Activated naive CD4-positive, alpha-beta T cell treated with anti-CD3 and anti-CD28 coated beads, Interleukin-2, amount 10 ng/mL, durations not matched to agents 7 days and 5 days (primary cell): ENCODE data around the gene FXYD4.

Source experiments
- CTCF ChIA-PET: fragments of 350-600 bp; sonication (Branson Sonifier 250); formaldehyde crosslinking; loops from one replicate; lab custom pipeline; 2021; ENCODE audit warnings: antibody characterized with exemption; lab: Charles Lee
- DNase-seq: peaks from one replicate; pipeline ENCODE4 v3.0.0-alpha.2; 2020
- H3K27ac Mint-ChIP-seq: one replicate; pipeline ENCODE4 v1.8.0; 2021; ENCODE audit warnings: mild to moderate bottlenecking, moderate library complexity, mixed read lengths
- H3K27me3 Mint-ChIP-seq: one replicate; pipeline ENCODE4 v1.8.0; 2021; ENCODE audit warnings: mild to moderate bottlenecking, mixed read lengths
- H3K36me3 Mint-ChIP-seq: one replicate; pipeline ENCODE4 v1.8.0; 2021; ENCODE audit warnings: mixed read lengths
- H3K4me1 Mint-ChIP-seq: one replicate; pipeline ENCODE4 v1.8.0; 2021; ENCODE audit warnings: mixed read lengths
- H3K4me3 Mint-ChIP-seq: one replicate; pipeline ENCODE4 v1.8.0; 2021; ENCODE audit warnings: mild to moderate bottlenecking, moderate library complexity, mixed read lengths
- H3K9me3 Mint-ChIP-seq: one replicate; pipeline ENCODE4 v1.8.0; 2021; ENCODE audit warnings: mixed read lengths

Gene FXYD4

DNA sequence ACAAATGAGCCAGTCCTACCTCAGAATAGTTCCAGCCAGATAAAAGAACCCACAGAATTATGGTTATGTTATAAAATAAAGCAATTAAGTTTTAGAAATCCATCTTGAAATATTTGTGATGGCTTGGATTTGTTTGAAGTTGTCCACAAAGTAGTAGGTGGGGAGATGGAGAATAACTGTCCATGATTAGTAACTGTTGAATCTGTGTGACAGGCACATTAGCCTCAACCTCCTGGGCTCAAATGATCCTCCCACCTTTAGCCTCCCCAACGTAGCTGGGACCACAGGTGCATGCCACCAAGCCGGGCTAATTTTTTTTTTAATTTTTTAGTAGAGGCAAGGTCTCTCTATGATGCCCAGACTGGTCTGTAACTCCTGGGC is 27.5 kb downstream of the FXYD4 start:
- no peak for DNase-seq
- Mint-ChIP-seq H3K36me3 (peaks cover 72% of the 10 kb centered on the region), H3K4me1 (peaks cover 76% of the 10 kb centered on the region), H3K9me3 (no peaks in the 10 kb centered on the region), H3K4me3 (peak overlapping the region; percentile 84), H3K27ac (peak overlapping the region; percentile 91), H3K27me3 (no peaks in the 10 kb centered on the region)
- CTCF ChIA-PET = no interaction called here

- Mint-ChIP-seq H3K4me3 (peak overlapping the region; percentile 84), H3K27ac (peak overlapping the region; percentile 91), H3K36me3 (peaks cover 72% of the 10 kb centered on the region), H3K27me3 (no peaks in the 10 kb centered on the region), H3K4me1 (peaks cover 76% of the 10 kb centered on the region), H3K9me3 (no peaks in the 10 kb centered on the region)
- DNase-seq = no peak
- CTCF ChIA-PET = interaction anchor here (1.1 kb wide), 1 partner anchor 53 kb away, joined by 3 read pairs; no protein-coding TSS in a partner anchor
These were observed 28.2 kb downstream of the FXYD4 start for GRCh38 chr10:43399320-43400310.

DNA sequence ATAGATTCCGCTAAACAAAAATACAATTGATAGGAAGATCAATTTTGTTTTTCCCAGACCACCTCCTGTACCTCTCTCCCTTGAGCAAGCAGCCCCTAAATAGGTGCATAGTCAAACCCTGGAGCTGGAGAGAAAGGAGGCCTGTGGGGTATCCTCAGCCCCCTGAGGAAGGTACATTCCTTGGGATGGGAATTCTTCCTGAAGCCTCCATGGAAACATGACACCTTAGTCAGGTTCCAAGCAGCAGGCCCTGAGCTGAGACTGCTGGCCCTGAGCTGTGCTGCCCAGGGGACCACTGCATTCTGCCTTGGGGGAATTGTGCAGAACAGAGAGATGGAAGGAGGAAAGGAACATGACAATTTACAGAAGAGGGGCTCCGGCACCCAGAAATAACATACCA is 30.2 kb downstream of the FXYD4 start:
- H3K4me1 Mint-ChIP-seq = peaks cover 68% of the 10 kb centered on the region
- peak overlapping the region; percentile 27 for H3K4me3 Mint-ChIP-seq
- no peaks in the 10 kb centered on the region for H3K9me3 Mint-ChIP-seq
- no peaks in the 10 kb centered on the region for H3K27me3 Mint-ChIP-seq
- peak overlapping the region; percentile 53 for H3K27ac Mint-ChIP-seq
- CTCF ChIA-PET = interaction anchor here (0.7 kb wide), 1 partner anchor 27 kb away, joined by 5 read pairs; no protein-coding TSS in a partner anchor
- DNase-seq = no peak
- H3K36me3 Mint-ChIP-seq = peaks cover 66% of the 10 kb centered on the region

DNA sequence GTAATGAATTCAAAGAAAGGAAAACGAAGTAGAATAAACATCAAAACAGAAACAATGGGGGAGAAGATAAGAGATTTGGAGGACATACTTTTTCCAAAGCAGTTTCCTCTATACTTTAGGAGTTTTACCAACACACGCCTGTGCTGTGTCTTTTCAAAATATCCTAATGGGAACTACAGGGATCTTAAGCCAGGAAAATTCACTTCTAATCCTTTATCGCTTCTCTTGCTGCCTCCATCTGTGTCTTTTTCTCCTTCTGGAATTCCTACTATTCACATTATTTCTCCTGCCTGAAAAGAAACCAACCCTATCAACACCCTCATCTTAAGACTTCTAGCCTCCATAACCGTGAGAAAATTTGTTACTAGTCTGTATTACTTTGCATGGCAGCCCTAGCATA is 30.7 kb downstream of the FXYD4 start:
- CTCF ChIA-PET = no interaction called here

GRCh38 chr10:43402880-43403452 is 31.5 kb downstream of the FXYD4 start:
- Mint-ChIP-seq H3K4me3 (peak overlapping the region; percentile 99), H3K27me3 (no peaks in the 10 kb centered on the region), H3K36me3 (peaks cover 65% of the 10 kb centered on the region), H3K9me3 (no peaks in the 10 kb centered on the region), H3K27ac (peak overlapping the region; percentile 92), H3K4me1 (peaks cover 64% of the 10 kb centered on the region)
- CTCF ChIA-PET = no interaction called here
- DNase-seq = no peak

More for the DNA sequence above, 30.7 kb downstream of the FXYD4 start:
- H3K9me3 Mint-ChIP-seq = no peaks in the 10 kb centered on the region
- H3K4me1 Mint-ChIP-seq = peaks cover 67% of the 10 kb centered on the region
- DNase-seq = no peak
- H3K36me3 Mint-ChIP-seq = peaks cover 66% of the 10 kb centered on the region
- peak overlapping the region; percentile 27 for H3K4me3 Mint-ChIP-seq
- H3K27me3 Mint-ChIP-seq = no peaks in the 10 kb centered on the region
- peak overlapping the region; percentile 53 for H3K27ac Mint-ChIP-seq

GRCh38 chr10:43403911-43404703 is 32.7 kb downstream of the FXYD4 start:
- H3K4me3 Mint-ChIP-seq = peak overlapping the region; percentile 99
- peaks cover 65% of the 10 kb centered on the region for H3K36me3 Mint-ChIP-seq
- H3K9me3 Mint-ChIP-seq = no peaks in the 10 kb centered on the region
- H3K4me1 Mint-ChIP-seq = peaks cover 55% of the 10 kb centered on the region
- CTCF ChIA-PET = no interaction called here
- no peaks in the 10 kb centered on the region for H3K27me3 Mint-ChIP-seq
- no peak for DNase-seq
- H3K27ac Mint-ChIP-seq = peak overlapping the region; percentile 92

DNA sequence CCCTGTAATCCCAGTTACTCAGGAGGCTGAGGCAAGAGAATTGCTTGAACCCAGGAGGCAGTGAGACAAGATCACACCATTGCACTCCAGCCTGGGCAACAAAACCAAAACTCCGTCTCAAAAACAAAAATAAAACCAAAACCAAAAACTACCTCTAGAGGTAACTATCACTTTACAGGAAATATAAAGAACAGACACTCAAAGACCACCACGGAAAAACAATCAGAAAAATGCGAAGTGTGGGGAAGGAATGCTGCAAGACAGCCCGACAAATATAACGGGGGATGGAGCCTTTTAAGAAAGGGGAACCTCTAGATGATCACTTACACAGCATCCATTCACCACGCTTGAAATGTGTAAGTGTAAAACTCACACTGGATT is 33.3 kb downstream of the FXYD4 start:
- H3K36me3 Mint-ChIP-seq = peaks cover 63% of the 10 kb centered on the region
- H3K9me3 Mint-ChIP-seq = no peaks in the 10 kb centered on the region
- H3K27me3 Mint-ChIP-seq = no peaks in the 10 kb centered on the region
- H3K27ac Mint-ChIP-seq = peak overlapping the region; percentile 92
- peak overlapping the region; percentile 99 for H3K4me3 Mint-ChIP-seq
- peak; percentile 42 for DNase-seq
- CTCF ChIA-PET = interaction anchor here (0.7 kb wide), 1 partner anchor 49 kb away, joined by 3 read pairs; no protein-coding TSS in a partner anchor
- peaks cover 50% of the 10 kb centered on the region for H3K4me1 Mint-ChIP-seq

DNA sequence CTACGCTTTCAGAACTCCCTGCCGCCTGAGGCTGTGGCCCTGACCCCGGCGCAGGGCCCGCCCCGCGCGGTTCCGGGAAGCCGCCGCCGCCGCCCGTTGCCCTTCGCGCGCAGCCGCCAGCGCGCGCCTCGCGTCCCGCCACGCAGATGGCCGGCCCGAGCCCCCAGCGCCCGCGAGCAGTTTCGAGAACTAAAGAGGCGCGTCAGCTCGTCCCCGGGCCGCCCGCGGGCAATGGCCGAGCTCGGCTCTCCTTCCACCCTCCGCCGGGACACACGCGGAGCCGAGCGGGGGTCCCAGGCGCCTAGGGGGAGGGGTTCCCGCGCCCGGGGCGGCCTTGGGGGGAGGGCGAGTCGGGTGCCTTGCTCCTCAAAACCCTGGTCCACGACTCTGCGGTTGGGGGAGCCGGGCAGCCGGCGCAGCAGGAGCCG is 35.7 kb downstream of the FXYD4 start:
- Mint-ChIP-seq H3K4me1 (peaks cover 47% of the 10 kb centered on the region), H3K9me3 (no peaks in the 10 kb centered on the region), H3K27me3 (no peaks in the 10 kb centered on the region), H3K4me3 (peak overlapping the region; percentile 99), H3K36me3 (peaks cover 52% of the 10 kb centered on the region), H3K27ac (peak overlapping the region; percentile 98)
- DNase-seq = peak; percentile 67
- CTCF ChIA-PET = interaction anchor here (1.0 to 1.4 kb wide), 3 partner anchors 12 to 45 kb away, joined by 3 to 5 read pairs (median 3); no protein-coding TSS in a partner anchor

GRCh38 chr10:43407576-43408330 is 36.3 kb downstream of the FXYD4 start:
- Mint-ChIP-seq H3K4me1 (peaks cover 42% of the 10 kb centered on the region), H3K9me3 (no peaks in the 10 kb centered on the region), H3K36me3 (peaks cover 47% of the 10 kb centered on the region), H3K27ac (peak overlapping the region; percentile 98), H3K4me3 (peak overlapping the region; percentile 99), H3K27me3 (no peaks in the 10 kb centered on the region)
- CTCF ChIA-PET = interaction anchor here (1.0 to 1.4 kb wide), 3 partner anchors 11 to 45 kb away, joined by 3 to 5 read pairs (median 3); no protein-coding TSS in a partner anchor
- DNase-seq = peak; percentile 90

DNA sequence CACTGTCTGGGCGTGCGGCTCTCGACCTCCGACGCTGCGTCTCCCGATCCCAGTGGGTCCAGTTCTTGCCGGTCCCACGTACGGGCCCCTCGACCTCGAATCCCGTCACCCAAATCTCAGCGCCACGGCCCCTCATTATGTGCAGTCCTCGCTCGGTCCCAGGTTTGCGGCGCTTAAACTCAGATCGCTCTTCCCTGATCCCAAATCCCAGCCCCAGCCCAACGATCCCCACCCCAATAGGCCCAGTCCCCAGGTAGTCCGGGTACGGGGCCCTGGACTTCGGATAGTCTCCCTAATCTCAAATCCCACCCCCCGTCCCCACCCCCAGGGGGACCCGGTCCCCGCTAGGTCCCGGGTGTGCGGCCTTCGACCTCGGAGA is 36.9 kb downstream of the FXYD4 start:
- Mint-ChIP-seq H3K9me3 (no peaks in the 10 kb centered on the region), H3K27ac (peak overlapping the region; percentile 98), H3K36me3 (peaks cover 43% of the 10 kb centered on the region), H3K4me3 (peak overlapping the region; percentile 99), H3K4me1 (peaks cover 36% of the 10 kb centered on the region), H3K27me3 (no peaks in the 10 kb centered on the region)
- DNase-seq = no peak
- CTCF ChIA-PET = interaction anchor here (1.0 to 1.4 kb wide), 3 partner anchors 11 to 44 kb away, joined by 3 to 5 read pairs (median 3); no protein-coding TSS in a partner anchor

- DNase-seq = peak; percentile 95
These were observed 37.4 kb downstream of the FXYD4 start, which contains the start of gene HNRNPF for GRCh38 chr10:43408710-43409384. HNRNPF (minus strand) TSS chr10:43409186; CDS start chr10:43387884, 21,302 bp downstream.

GRCh38 chr10:43409385-43410109 is 38.1 kb downstream of the FXYD4 start:
- CTCF ChIA-PET = interaction anchor here (0.7 kb wide), 1 partner anchor 117 kb away, joined by 3 read pairs; no protein-coding TSS in a partner anchor

More at GRCh38 chr10:43408710-43409384, 37.4 kb downstream of the FXYD4 start, which contains the start of gene HNRNPF:
- CTCF ChIA-PET = interaction anchor here (1.4 kb wide), 2 partner anchors 10 to 18 kb away, joined by 3 to 5 read pairs; no protein-coding TSS in a partner anchor
- H3K27me3 Mint-ChIP-seq = no peaks in the 10 kb centered on the region
- peaks cover 40% of the 10 kb centered on the region for H3K36me3 Mint-ChIP-seq
- peaks cover 33% of the 10 kb centered on the region for H3K4me1 Mint-ChIP-seq
- H3K27ac Mint-ChIP-seq = peak within 1 kb of the TSS; percentile 98
- H3K9me3 Mint-ChIP-seq = no peaks in the 10 kb centered on the region
- H3K4me3 Mint-ChIP-seq = peak within 1 kb of the TSS; percentile 99

More at GRCh38 chr10:43409385-43410109, 38.1 kb downstream of the FXYD4 start:
- H3K4me3 Mint-ChIP-seq = peak overlapping the region; percentile 99
- H3K9me3 Mint-ChIP-seq = no peaks in the 10 kb centered on the region
- no peaks in the 10 kb centered on the region for H3K27me3 Mint-ChIP-seq
- H3K4me1 Mint-ChIP-seq = peaks cover 27% of the 10 kb centered on the region
- H3K27ac Mint-ChIP-seq = peak overlapping the region; percentile 98
- H3K36me3 Mint-ChIP-seq = peaks cover 34% of the 10 kb centered on the region
- peak; percentile 86 for DNase-seq
